Osteoblast (primary cell): ENCODE measurements around the gene KIF21B. TPM values are rescaled to one million over a fixed set of nuclear protein-coding genes. Genes with fewer than 3 reads are reported as not detected.

Experiments used
- DNase-seq: peaks from one replicate; pipeline ENCODE4 v3.0.0; 2011; ENCODE audit warnings: low spot score, mixed read lengths; ENCODE audit not compliant: insufficient read length; ENCODE audit errors: missing footprints
- H2AFZ ChIP-seq: 2 replicates; pipeline ENCODE4 v1.6.0; 2011; ENCODE audit warnings: mild to moderate bottlenecking, low read length
- H3K27ac ChIP-seq: 2 replicates; pipeline ENCODE4 v1.5.1; 2011; ENCODE audit warnings: mild to moderate bottlenecking, low read depth, low read length, moderate library complexity
- H3K27me3 ChIP-seq: 2 replicates; pipeline ENCODE4 v1.6.0; 2012; ENCODE audit warnings: mild to moderate bottlenecking, control low read depth, inconsistent platforms, low read length, moderate library complexity; ENCODE audit not compliant: insufficient read depth
- H3K36me3 ChIP-seq: 2 replicates; pipeline ENCODE4 v1.5.1; 2011; ENCODE audit warnings: mild to moderate bottlenecking, low read length, control low read depth, moderate library complexity; ENCODE audit not compliant: insufficient read depth
- H3K4me1 ChIP-seq: 2 replicates; pipeline ENCODE4 v1.5.1; 2011; ENCODE audit warnings: mild to moderate bottlenecking, low read length, control low read depth, moderate library complexity; ENCODE audit not compliant: insufficient read depth
- H3K4me2 ChIP-seq: 2 replicates; pipeline ENCODE4 v1.6.0; 2011; ENCODE audit warnings: mild to moderate bottlenecking, low read length; ENCODE audit not compliant: insufficient read depth
- H3K4me3 ChIP-seq: fragments of 200-600 bp; sonication (generic); 3 replicates; pipeline ENCODE4 v1.5.1; 2012; ENCODE audit warnings: mild to moderate bottlenecking, low read length, inconsistent platforms; ENCODE audit not compliant: insufficient read depth
- H3K79me2 ChIP-seq: 2 replicates; pipeline ENCODE4 v1.6.0; 2012; ENCODE audit warnings: mild to moderate bottlenecking, low read length, control low read depth, inconsistent platforms; ENCODE audit not compliant: insufficient read depth
- H3K9me3 ChIP-seq: 2 replicates; pipeline ENCODE4 v1.5.1; 2011; ENCODE audit warnings: low read depth, low read length, control low read depth
- H4K20me1 ChIP-seq: 2 replicates; pipeline ENCODE4 v1.6.0; 2012; ENCODE audit warnings: mild to moderate bottlenecking, low read length, control low read depth; ENCODE audit not compliant: insufficient read depth
- total RNA-seq: library from RNA; depleted of rRNA; stranded (reverse); fragments of >200 nt; gene quantifications from 2 replicates; pipeline ENCODE4 v1.2.3, GENCODE V29; 2012
- TF ChIP-seq, protein P1 (sequence below): IDR thresholded peaks from 2 replicates; pipeline ENCODE4 v1.5.1; 2011; ENCODE audit warnings: mild to moderate bottlenecking, low read depth, low read length, moderate library complexity; ENCODE audit errors: extremely low read depth

Gene KIF21B
- total RNA-seq, 1 donor, result under 0.01 TPM

DNA sequence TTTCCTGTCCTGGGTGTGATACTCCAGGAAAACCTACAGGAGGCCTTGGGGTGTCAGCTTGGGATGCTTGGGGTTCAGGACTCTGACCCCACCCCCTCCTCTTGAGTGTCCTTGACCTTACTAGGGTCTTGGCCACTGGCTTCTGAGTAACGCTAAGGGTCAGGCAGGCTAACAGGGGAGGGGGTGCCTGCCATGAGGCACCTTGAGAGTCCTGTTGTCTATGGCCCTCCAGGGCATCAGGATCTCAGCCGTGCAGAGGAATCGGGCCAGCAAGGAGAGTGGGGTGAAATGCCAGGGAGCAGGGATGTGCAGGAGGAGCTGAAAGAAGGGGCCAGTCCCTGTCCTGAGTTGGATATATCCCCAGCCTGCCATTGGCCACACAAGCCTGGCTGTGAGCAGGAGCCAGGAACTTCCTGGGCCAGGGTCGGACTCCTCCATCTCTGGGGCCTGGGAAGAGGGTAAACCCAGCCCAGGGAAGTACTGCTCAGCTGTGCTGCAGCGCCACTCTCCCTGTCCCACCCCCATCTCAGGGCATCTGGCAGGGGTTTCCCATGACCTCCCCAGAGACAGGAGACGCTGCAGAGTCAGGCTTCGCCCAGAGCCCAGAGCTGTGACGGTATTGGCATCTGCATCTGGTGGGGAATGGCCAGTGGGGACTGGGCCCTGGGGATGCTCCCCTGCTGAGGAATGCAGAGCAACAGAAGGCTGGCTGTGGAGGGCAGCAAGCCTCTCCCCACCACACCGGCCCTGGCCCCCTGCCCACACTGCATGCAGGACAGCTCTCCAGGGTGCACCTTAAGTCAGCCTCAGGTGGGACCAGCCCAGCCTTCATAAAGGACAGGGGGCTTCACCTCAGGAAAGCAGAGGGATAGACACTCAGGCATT, 6.3 kb downstream of the KIF21B start:
- Histone ChIP-seq H3K4me3 (no peak overlapping the region), H4K20me1 (no peaks in the 10 kb centered on the region), H3K36me3 (no peaks in the 10 kb centered on the region), H3K27ac (no peak overlapping the region), H3K4me2 (no peak overlapping the region), H3K9me3 (no peaks in the 10 kb centered on the region), H3K4me1 (no peaks in the 10 kb centered on the region), H3K27me3 (peaks cover 46% of the 10 kb centered on the region), H3K79me2 (no peaks in the 10 kb centered on the region), H2AFZ (no peak overlapping the region)
- peak; percentile 71 for DNase-seq
- TF ChIP-seq, protein P1, sequence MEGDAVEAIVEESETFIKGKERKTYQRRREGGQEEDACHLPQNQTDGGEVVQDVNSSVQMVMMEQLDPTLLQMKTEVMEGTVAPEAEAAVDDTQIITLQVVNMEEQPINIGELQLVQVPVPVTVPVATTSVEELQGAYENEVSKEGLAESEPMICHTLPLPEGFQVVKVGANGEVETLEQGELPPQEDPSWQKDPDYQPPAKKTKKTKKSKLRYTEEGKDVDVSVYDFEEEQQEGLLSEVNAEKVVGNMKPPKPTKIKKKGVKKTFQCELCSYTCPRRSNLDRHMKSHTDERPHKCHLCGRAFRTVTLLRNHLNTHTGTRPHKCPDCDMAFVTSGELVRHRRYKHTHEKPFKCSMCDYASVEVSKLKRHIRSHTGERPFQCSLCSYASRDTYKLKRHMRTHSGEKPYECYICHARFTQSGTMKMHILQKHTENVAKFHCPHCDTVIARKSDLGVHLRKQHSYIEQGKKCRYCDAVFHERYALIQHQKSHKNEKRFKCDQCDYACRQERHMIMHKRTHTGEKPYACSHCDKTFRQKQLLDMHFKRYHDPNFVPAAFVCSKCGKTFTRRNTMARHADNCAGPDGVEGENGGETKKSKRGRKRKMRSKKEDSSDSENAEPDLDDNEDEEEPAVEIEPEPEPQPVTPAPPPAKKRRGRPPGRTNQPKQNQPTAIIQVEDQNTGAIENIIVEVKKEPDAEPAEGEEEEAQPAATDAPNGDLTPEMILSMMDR, result no peak

- Histone ChIP-seq H3K36me3 (no peaks in the 10 kb centered on the region), H4K20me1 (no peaks in the 10 kb centered on the region), H3K27me3 (peaks cover 47% of the 10 kb centered on the region), H3K27ac (no peak overlapping the region), H3K79me2 (no peaks in the 10 kb centered on the region), H3K4me1 (no peaks in the 10 kb centered on the region), H3K4me2 (peak overlapping the region; percentile 7), H3K9me3 (no peaks in the 10 kb centered on the region), H3K4me3 (no peak overlapping the region), H2AFZ (no peak overlapping the region)
- TF ChIP-seq, protein P1, result no peak
- peak; percentile 95 for DNase-seq
These were observed 7.3 kb downstream of the KIF21B start for GRCh38 chr1:201016211-201016651.

GRCh38 chr1:201015551-201016091, 7.9 kb downstream of the KIF21B start:
- H3K4me3 ChIP-seq, result no peak overlapping the region
- no peaks in the 10 kb centered on the region for H4K20me1 ChIP-seq
- DNase-seq, result peak; percentile 58
- no peaks in the 10 kb centered on the region for H3K79me2 ChIP-seq
- no peaks in the 10 kb centered on the region for H3K4me1 ChIP-seq
- TF ChIP-seq, protein P1, result no peak
- peak overlapping the region; percentile 7 for H3K4me2 ChIP-seq
- no peaks in the 10 kb centered on the region for H3K36me3 ChIP-seq
- H3K9me3 ChIP-seq, result no peaks in the 10 kb centered on the region
- peaks cover 51% of the 10 kb centered on the region for H3K27me3 ChIP-seq
- no peak overlapping the region for H2AFZ ChIP-seq
- H3K27ac ChIP-seq, result no peak overlapping the region

DNA sequence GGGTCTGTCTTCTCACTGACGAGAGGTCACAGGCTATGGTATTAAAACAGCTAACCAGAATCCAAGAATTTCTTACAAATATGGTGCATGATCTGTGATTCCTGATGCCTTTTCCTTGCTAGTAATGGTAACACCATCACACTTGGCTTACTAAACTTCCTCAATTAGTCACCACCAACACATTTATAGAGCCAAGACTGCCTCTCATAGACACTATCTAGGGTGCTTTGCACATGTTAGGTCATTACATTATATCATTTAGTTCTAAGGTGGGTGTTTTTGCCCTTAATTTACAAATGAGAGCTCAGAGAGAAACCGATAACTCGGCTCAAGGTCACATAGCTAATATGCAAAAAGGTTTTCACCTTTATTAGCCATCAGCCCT, 8.7 kb downstream of the KIF21B start:
- H3K4me1 ChIP-seq, result no peaks in the 10 kb centered on the region
- TF ChIP-seq, protein P1, result no peak
- no peak overlapping the region for H2AFZ ChIP-seq
- no peaks in the 10 kb centered on the region for H3K36me3 ChIP-seq
- no peaks in the 10 kb centered on the region for H3K79me2 ChIP-seq
- H3K27ac ChIP-seq, result no peak overlapping the region
- no peak for DNase-seq
- no peaks in the 10 kb centered on the region for H3K9me3 ChIP-seq
- H4K20me1 ChIP-seq, result no peaks in the 10 kb centered on the region
- H3K4me2 ChIP-seq, result no peak overlapping the region
- H3K27me3 ChIP-seq, result peaks cover 51% of the 10 kb centered on the region
- no peak overlapping the region for H3K4me3 ChIP-seq
